Hypothalamus (tissue), 51 donors: Measurements from ENCODE around the gene VASH1.

Experiments used
- DNase-seq, 51 donors: peaks; one replicate each; lab custom pipeline; 2025; lab: John Stamatoyannopoulos, UW

Gene VASH1

GRCh38 chr14:76770521-76771436, 9.5 kb downstream of the VASH1 start:
- no peak for DNase-seq

GRCh38 chr14:76771437-76771980, 10.2 kb downstream of the VASH1 start:
- DNase-seq, result no peak

- DNase-seq, result peak in 13 of 51 donors; percentile 15 to 52 (median 37)
Measured at GRCh38 chr14:76772300-76773187, 11.3 kb downstream of the VASH1 start.

- peak in 21 of 51 donors; percentile 17 to 73 (median 37) for DNase-seq
Measured at GRCh38 chr14:76773188-76773885, 12.1 kb downstream of the VASH1 start.

GRCh38 chr14:76773956-76774820, 12.9 kb downstream of the VASH1 start:
- DNase-seq, result no peak

- DNase-seq, result no peak
Measured at GRCh38 chr14:76774821-76775694, 13.8 kb downstream of the VASH1 start.

- DNase-seq, result no peak
Measured at GRCh38 chr14:76775695-76776427, 14.6 kb downstream of the VASH1 start.

- no peak for DNase-seq
Measured at GRCh38 chr14:76776428-76777251, 15.4 kb downstream of the VASH1 start.

- DNase-seq, result no peak
Measured at GRCh38 chr14:76777721-76778120, 16.5 kb downstream of the VASH1 start.

- no peak for DNase-seq
Measured at GRCh38 chr14:76778546-76779215, 17.4 kb downstream of the VASH1 start.

GRCh38 chr14:76779221-76780057, 18.2 kb downstream of the VASH1 start:
- DNase-seq, result no peak

GRCh38 chr14:76780058-76780345, 18.7 kb downstream of the VASH1 start:
- no peak for DNase-seq

- no peak for DNase-seq
Measured at GRCh38 chr14:76780360-76780759, 19.1 kb downstream of the VASH1 start.

- DNase-seq, result peak in 42 of 51 donors; percentile 29 to 84 (median 66)
Measured at GRCh38 chr14:76780875-76781647, 19.8 kb downstream of the VASH1 start.

- no peak for DNase-seq
Measured at GRCh38 chr14:76781648-76782051, 20.4 kb downstream of the VASH1 start.
